Spleen (tissue), 7 donors: ENCODE data around the gene ATP12A.

ENCODE experiments used
- POLR2A ChIP-seq, 3 donors: fragments of 450-650 bp; IDR thresholded peaks; one replicate each; pipeline ENCODE4 v1.5.1; 2017; ENCODE audit warnings: antibody characterized with exemption in 3 of 3, mild to moderate bottlenecking in 1 of 3
- POLR2AphosphoS5 ChIP-seq, 3 donors: sonication (generic); formaldehyde crosslinking; IDR thresholded peaks; one replicate each; pipeline ENCODE4 v1.5.1; 2017; ENCODE audit warnings: antibody characterized with exemption in 3 of 3
- TF ChIP-seq, protein P1 (sequence below), 11 experiments: fragments of 200-600 bp in 7 of 11; fragments of 450-650 bp in 4 of 11; sonication (generic) in 4 of 11; IDR thresholded peaks in 8 of 11; conservative IDR thresholded peaks in 3 of 11; 1 replicate in 7 of 11; 2 replicates in 4 of 11; pipeline versions ENCODE4 v1.4.0 to v1.8.0; 2016 to 2021; ENCODE audit warnings: antibody characterized with exemption in 11 of 11, inconsistent platforms in 4 of 11, mild to moderate bottlenecking in 1 of 11
- donor health status: DM: no; HTN: no; CAD: no; lungs with moderate emphysema.
- donor health status: DM: no; HTN: no; CAD: no.
- donor health status: DM: no; HTN: no; CAD: no.

- TF ChIP-seq, protein P1, sequence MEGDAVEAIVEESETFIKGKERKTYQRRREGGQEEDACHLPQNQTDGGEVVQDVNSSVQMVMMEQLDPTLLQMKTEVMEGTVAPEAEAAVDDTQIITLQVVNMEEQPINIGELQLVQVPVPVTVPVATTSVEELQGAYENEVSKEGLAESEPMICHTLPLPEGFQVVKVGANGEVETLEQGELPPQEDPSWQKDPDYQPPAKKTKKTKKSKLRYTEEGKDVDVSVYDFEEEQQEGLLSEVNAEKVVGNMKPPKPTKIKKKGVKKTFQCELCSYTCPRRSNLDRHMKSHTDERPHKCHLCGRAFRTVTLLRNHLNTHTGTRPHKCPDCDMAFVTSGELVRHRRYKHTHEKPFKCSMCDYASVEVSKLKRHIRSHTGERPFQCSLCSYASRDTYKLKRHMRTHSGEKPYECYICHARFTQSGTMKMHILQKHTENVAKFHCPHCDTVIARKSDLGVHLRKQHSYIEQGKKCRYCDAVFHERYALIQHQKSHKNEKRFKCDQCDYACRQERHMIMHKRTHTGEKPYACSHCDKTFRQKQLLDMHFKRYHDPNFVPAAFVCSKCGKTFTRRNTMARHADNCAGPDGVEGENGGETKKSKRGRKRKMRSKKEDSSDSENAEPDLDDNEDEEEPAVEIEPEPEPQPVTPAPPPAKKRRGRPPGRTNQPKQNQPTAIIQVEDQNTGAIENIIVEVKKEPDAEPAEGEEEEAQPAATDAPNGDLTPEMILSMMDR (IDR thresholded peaks at IDR 0.05 in 8 of 11, conservative IDR thresholded peaks at IDR 0.05 in 3 of 11): no peak
- TF ChIP-seq POLR2AphosphoS5 (IDR thresholded peaks at IDR 0.05) (no peak), POLR2A (IDR thresholded peaks at IDR 0.05) (no peak)
These were observed 38.9 kb downstream of the ATP12A start for GRCh38 chr13:24719139-24719538.
